NCI-H2107 treated with DMSO at 0.1 percent for 48 hours (cell line): ENCODE data around the gene DHFR.
"Not testable (repeated sequence)": the region's sequence is repeated elsewhere in the genome, so short reads cannot be mapped to it uniquely, and the experiment has no call there.

Experiments used
- DNase-seq: peaks from one replicate; lab custom pipeline; 2025; ENCODE audit not compliant: unreplicated experiment; lab: John Stamatoyannopoulos, UW

DHFR gene

GRCh38 chr5:80654391-80655230, at the start of gene DHFR, which contains the start of gene MSH3:
DHFR (minus strand) TSS chr5:80654983; CDS start chr5:80654489, 494 bp downstream.
MSH3 (plus strand) TSS chr5:80654652; CDS start chr5:80654728, 76 bp downstream.
- peak; percentile 61 for DNase-seq

- no peak for DNase-seq
These were observed 49.4 kb upstream of the DHFR start for GRCh38 chr5:80704221-80704620.

- DNase-seq = no peak
These were observed 49.0 kb upstream of the DHFR start for GRCh38 chr5:80703747-80704146.

GRCh38 chr5:80703291-80703690, 48.5 kb upstream of the DHFR start:
- DNase-seq = no peak

GRCh38 chr5:80701597-80701996, 46.8 kb upstream of the DHFR start:
- no peak for DNase-seq

GRCh38 chr5:80698369-80698768, 43.6 kb upstream of the DHFR start:
- no peak for DNase-seq

GRCh38 chr5:80697100-80697499, 42.3 kb upstream of the DHFR start:
- no peak for DNase-seq

GRCh38 chr5:80696450-80696849, 41.7 kb upstream of the DHFR start:
- DNase-seq = no peak

- DNase-seq = no peak
These were observed 40.9 kb upstream of the DHFR start for GRCh38 chr5:80695666-80696065.

- no peak for DNase-seq
These were observed 34.8 kb upstream of the DHFR start for GRCh38 chr5:80689627-80690026.

- no peak for DNase-seq
These were observed 34.1 kb upstream of the DHFR start for GRCh38 chr5:80688648-80689420.

GRCh38 chr5:80686757-80687156, 32.0 kb upstream of the DHFR start:
- DNase-seq = peak; percentile 1

GRCh38 chr5:80676706-80677105, 21.9 kb upstream of the DHFR start:
- no peak for DNase-seq

GRCh38 chr5:80672140-80672736, 17.5 kb upstream of the DHFR start:
- peak; percentile 44 for DNase-seq

- no peak for DNase-seq
These were observed 13.5 kb upstream of the DHFR start for GRCh38 chr5:80668016-80668969.

GRCh38 chr5:80667384-80667783, 12.6 kb upstream of the DHFR start:
- no peak for DNase-seq

- DNase-seq = no peak
These were observed 10.3 kb upstream of the DHFR start for GRCh38 chr5:80665057-80665456.

- DNase-seq = no peak
These were observed 7.3 kb upstream of the DHFR start for GRCh38 chr5:80662108-80662507.

- DNase-seq = not testable (repeated sequence)
These were observed 5.9 kb upstream of the DHFR start for GRCh38 chr5:80660661-80661060.

GRCh38 chr5:80659106-80659505, 4.3 kb upstream of the DHFR start:
- no peak for DNase-seq

GRCh38 chr5:80656425-80656824, 1.6 kb upstream of the DHFR start:
- no peak for DNase-seq
